ENCODE data around the gene TMEM45B. TPM values are rescaled to one million over a fixed set of nuclear protein-coding genes. Genes with fewer than 3 reads are reported as not detected.
"Not testable (repeated sequence)": the region's sequence is repeated elsewhere in the genome, so short reads cannot be mapped to it uniquely, and the experiment has no call there.

TMEM45B gene
- total and polyA plus RNA-seq, 7 donors, result 0.05 to 0.09 TPM; not detected in 5

GRCh38 chr11:129800655-129801054, 15.0 kb upstream of the TMEM45B start:
- Histone ChIP-seq H3K4me3 (no peak overlapping the region), H3K27me3 (ENCODE audit: insufficient read depth in 3 of 3, low read length in 2 of 3) (peaks cover 0 to 3% (median 0%) of the 10 kb centered on the region in 3 donors), H3K27ac (no peak overlapping the region), H3K9me3 (no peaks in the 10 kb centered on the region), H3K4me1 (no peaks in the 10 kb centered on the region), H3K36me3 (ENCODE audit: insufficient read depth in 1 of 2, low read depth in 1 of 2) (no peaks in the 10 kb centered on the region)
- no peak for ATAC-seq
- DNase-seq, result no peak
- no peak for TF ChIP-seq CTCF (IDR thresholded peaks at IDR 0.05)
- intact Hi-C loops (cut with DNase I), result no loop called here

- ATAC-seq (no peak), DNase-seq (no peak)
- H3K4me1 ChIP-seq, result no peaks in the 10 kb centered on the region
- TF ChIP-seq CTCF (IDR thresholded peaks at IDR 0.05), result no peak
- no peaks in the 10 kb centered on the region for H3K9me3 ChIP-seq
- intact Hi-C loops (cut with DNase I), result no loop called here
- no peak overlapping the region for H3K4me3 ChIP-seq
- H3K36me3 ChIP-seq (ENCODE audit: insufficient read depth in 1 of 2, low read depth in 1 of 2), result no peaks in the 10 kb centered on the region
- peaks cover 0 to 3% (median 0%) of the 10 kb centered on the region in 3 donors for H3K27me3 ChIP-seq (ENCODE audit: insufficient read depth in 3 of 3, low read length in 2 of 3)
- WGBS, 3 donors, result 73 to 80% (median 74%) methylated on average over 4 of the region's 4 CpGs
- no peak overlapping the region for H3K27ac ChIP-seq
These were observed 12.1 kb upstream of the TMEM45B start for GRCh38 chr11:129803533-129803932.

GRCh38 chr11:129804012-129804411, 11.6 kb upstream of the TMEM45B start:
- Histone ChIP-seq H3K4me3 (no peak overlapping the region), H3K4me1 (no peaks in the 10 kb centered on the region), H3K36me3 (ENCODE audit: insufficient read depth in 1 of 2, low read depth in 1 of 2) (no peaks in the 10 kb centered on the region), H3K27ac (no peak overlapping the region), H3K9me3 (no peaks in the 10 kb centered on the region), H3K27me3 (ENCODE audit: insufficient read depth in 3 of 3, low read length in 2 of 3) (peaks cover 0 to 3% (median 0%) of the 10 kb centered on the region in 3 donors)
- WGBS, 3 donors, result 65 to 78% (median 72%) methylated on average over 3 of the region's 3 CpGs
- ATAC-seq (no peak), DNase-seq (no peak)
- TF ChIP-seq CTCF (IDR thresholded peaks at IDR 0.05), result no peak
- intact Hi-C loops (cut with DNase I), result no loop called here

GRCh38 chr11:129808241-129808640, 7.4 kb upstream of the TMEM45B start:
- ATAC-seq; H3K36me3 ChIP-seq (ENCODE audit: insufficient read depth in 1 of 2, low read depth in 1 of 2); H3K4me1 ChIP-seq; DNase-seq; H3K9me3 ChIP-seq; intact Hi-C loops (cut with DNase I); H3K27me3 ChIP-seq (ENCODE audit: insufficient read depth in 3 of 3, low read length in 2 of 3); H3K4me3 ChIP-seq; H3K27ac ChIP-seq: not testable (repeated sequence)
- 94 to 96% (median 94%) methylated on average over 2 of the region's 2 CpGs for WGBS, 3 donors

- ATAC-seq (no peak), DNase-seq (no peak)
- intact Hi-C loops (cut with DNase I), result loop anchor here in 1 of 2 donors (1.0 kb wide), 1 partner anchor 40 kb away; no protein-coding TSS in a partner anchor
- Histone ChIP-seq H3K27me3 (ENCODE audit: insufficient read depth in 3 of 3, low read length in 2 of 3) (peaks cover 0 to 20% (median 14%) of the 10 kb centered on the region in 3 donors), H3K27ac (no peak overlapping the region), H3K9me3 (no peaks in the 10 kb centered on the region), H3K4me3 (no peak overlapping the region), H3K36me3 (ENCODE audit: insufficient read depth in 1 of 2, low read depth in 1 of 2) (no peaks in the 10 kb centered on the region), H3K4me1 (no peaks in the 10 kb centered on the region)
- WGBS, 3 donors, result 78 to 82% (median 81%) methylated on average over 12 of the region's 12 CpGs
- TF ChIP-seq CTCF (IDR thresholded peaks at IDR 0.05), result no peak
These were observed 2.3 kb upstream of the TMEM45B start for GRCh38 chr11:129813231-129813791.

Measured in psoas muscle (tissue), 8 donors.